Measurements from ENCODE around the gene TNIK. TPM values are rescaled to one million over a fixed set of nuclear protein-coding genes. Genes with fewer than 3 reads are reported as not detected.

TNIK gene
- total RNA-seq, 6 experiments from 2014 or later: 10.6 to 17.2 (median 11.8) TPM

- Mint-ChIP-seq H3K27ac (no peak overlapping the region), H3K27me3 (ENCODE audit: insufficient read depth) (no peaks in the 10 kb centered on the region), H3K4me3 (no peak overlapping the region), H3K36me3 (ENCODE audit: low read depth) (no peaks in the 10 kb centered on the region), H3K9me3 (no peaks in the 10 kb centered on the region), H3K4me1 (ENCODE audit: low read depth) (peaks cover 19% of the 10 kb centered on the region)
- no peak for TF ChIP-seq CTCF (IDR thresholded peaks at IDR 0.05)
- no peak for DNase-seq
These were observed 145.9 kb downstream of the TNIK start for GRCh38 chr3:171314341-171314740.

GRCh38 chr3:171313702-171314101 is 146.5 kb downstream of the TNIK start:
- no peak for TF ChIP-seq CTCF (IDR thresholded peaks at IDR 0.05)
- no peaks in the 10 kb centered on the region for H3K27me3 Mint-ChIP-seq (ENCODE audit: insufficient read depth)
- H3K4me1 Mint-ChIP-seq (ENCODE audit: low read depth): peaks cover 25% of the 10 kb centered on the region
- no peaks in the 10 kb centered on the region for H3K36me3 Mint-ChIP-seq (ENCODE audit: low read depth)
- H3K27ac Mint-ChIP-seq: no peak overlapping the region
- no peaks in the 10 kb centered on the region for H3K9me3 Mint-ChIP-seq
- DNase-seq: no peak
- no peak overlapping the region for H3K4me3 Mint-ChIP-seq

GRCh38 chr3:171312741-171313140 is 147.5 kb downstream of the TNIK start:
- no peak for TF ChIP-seq CTCF (IDR thresholded peaks at IDR 0.05)
- Mint-ChIP-seq H3K4me3 (no peak overlapping the region), H3K4me1 (ENCODE audit: low read depth) (peaks cover 33% of the 10 kb centered on the region), H3K27me3 (ENCODE audit: insufficient read depth) (no peaks in the 10 kb centered on the region), H3K36me3 (ENCODE audit: low read depth) (0 out of 2 replicates have a peak, but pooled peaks cover 7% of the 10 kb centered on the region), H3K9me3 (no peaks in the 10 kb centered on the region; the same call in 1 of the 2 replicates), H3K27ac (no peak overlapping the region)
- no peak for DNase-seq

GRCh38 chr3:171311784-171312183 is 148.4 kb downstream of the TNIK start:
- no peak overlapping the region for H3K4me3 Mint-ChIP-seq
- DNase-seq: no peak
- H3K4me1 Mint-ChIP-seq (ENCODE audit: low read depth): peaks cover 41% of the 10 kb centered on the region
- H3K27ac Mint-ChIP-seq: no peak overlapping the region
- 0 out of 2 replicates have a peak, but pooled peaks cover 7% of the 10 kb centered on the region for H3K36me3 Mint-ChIP-seq (ENCODE audit: low read depth)
- no peaks in the 10 kb centered on the region; the same call in 1 of the 2 replicates for H3K9me3 Mint-ChIP-seq
- no peak for TF ChIP-seq CTCF (IDR thresholded peaks at IDR 0.05)
- H3K27me3 Mint-ChIP-seq (ENCODE audit: insufficient read depth): no peaks in the 10 kb centered on the region

GRCh38 chr3:171309906-171310359 is 150.3 kb downstream of the TNIK start:
- H3K9me3 Mint-ChIP-seq: no peaks in the 10 kb centered on the region; the same call in 1 of the 2 replicates
- no peak for TF ChIP-seq CTCF (IDR thresholded peaks at IDR 0.05)
- DNase-seq: peak; percentile 65
- H3K27me3 Mint-ChIP-seq (ENCODE audit: insufficient read depth): no peaks in the 10 kb centered on the region
- H3K27ac Mint-ChIP-seq: peak overlapping the region; percentile 62
- H3K4me1 Mint-ChIP-seq (ENCODE audit: low read depth): peaks cover 59% of the 10 kb centered on the region
- peak overlapping the region; percentile 5 for H3K4me3 Mint-ChIP-seq
- 0 out of 2 replicates have a peak, but pooled peaks cover 7% of the 10 kb centered on the region for H3K36me3 Mint-ChIP-seq (ENCODE audit: low read depth)

Data from HFFc6 (cell line).